HG02610 (cell line): Measurements from ENCODE around the gene NDOR1.
A peak's percentile ranks its signal among the peaks of the same experiment; 100 is the strongest.

Source experiments
- ATAC-seq: cut with Tn5 transposase; IDR thresholded peaks from one replicate; pipeline ENCODE4 v1.9.1; 2021; ENCODE audit warnings: mild to moderate bottlenecking, moderate library complexity; ENCODE audit not compliant: unreplicated experiment

NDOR1 gene

GRCh38 chr9:137198051-137198901, 7.2 kb upstream of the NDOR1 start:
- ATAC-seq: no peak

DNA sequence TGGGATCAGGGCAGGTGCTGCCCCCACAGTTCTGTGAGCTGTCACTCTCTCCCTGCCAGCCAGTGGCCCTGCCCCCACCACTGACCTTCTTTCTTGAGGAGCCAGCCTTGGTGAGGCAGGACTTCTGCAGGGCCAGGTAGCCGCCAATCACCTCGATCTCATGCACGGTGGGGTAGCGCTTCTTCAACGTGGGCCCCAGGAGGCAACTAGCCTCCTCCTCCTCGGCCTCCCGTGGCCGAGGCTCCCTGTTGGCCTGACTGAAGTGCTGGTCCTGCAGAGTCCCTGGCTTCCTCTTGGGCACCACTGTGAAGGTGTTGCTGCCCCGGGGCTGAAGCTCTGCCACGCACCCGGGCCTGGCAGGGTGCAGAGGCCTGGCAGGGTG, 6.6 kb upstream of the NDOR1 start:
- ATAC-seq: no peak

- no peak for ATAC-seq
Observed at GRCh38 chr9:137199411-137200121, 5.9 kb upstream of the NDOR1 start.

DNA sequence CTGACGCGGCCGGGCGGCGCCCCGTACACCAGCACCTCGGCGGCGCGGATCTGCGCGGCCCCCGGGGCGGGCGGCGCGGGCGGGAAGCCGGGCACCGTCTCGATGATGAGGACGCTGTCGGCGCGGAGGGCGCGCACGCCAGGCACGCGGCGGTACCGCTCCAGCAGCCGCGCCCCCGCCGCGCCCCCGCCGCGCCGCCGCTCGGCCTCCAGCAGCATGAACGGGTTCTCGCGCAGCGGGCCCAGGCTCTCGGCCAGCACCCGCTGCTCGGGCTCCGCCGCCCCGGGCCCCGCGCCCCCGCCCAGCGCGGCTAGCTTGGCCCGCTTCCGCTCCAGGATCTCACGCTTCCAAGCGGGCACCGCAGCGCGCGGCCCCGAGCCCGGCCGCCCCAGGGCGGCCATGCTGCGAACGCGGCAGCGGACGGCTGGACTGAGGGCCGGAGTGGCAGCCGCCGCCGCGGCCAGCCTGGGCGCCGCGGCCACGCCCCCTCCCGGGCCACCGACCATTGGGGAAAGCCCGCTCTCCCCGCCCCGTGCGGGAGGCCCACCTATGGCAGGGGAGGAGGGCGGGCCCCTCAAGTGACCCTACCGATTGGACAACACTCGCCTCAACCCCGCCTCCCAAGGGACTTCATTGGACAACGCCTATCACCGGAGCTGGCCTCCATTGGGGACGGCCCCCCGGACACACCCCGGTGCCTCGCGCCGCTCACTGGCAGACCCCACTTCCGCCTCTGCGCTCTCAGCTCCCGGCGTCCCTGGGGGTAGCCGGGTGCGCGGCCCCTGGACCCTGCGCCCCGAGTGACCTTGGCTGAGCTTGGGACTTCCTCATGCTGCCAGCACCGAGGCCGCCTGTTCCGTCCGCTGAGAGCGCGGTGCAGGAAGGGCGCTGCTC, 4.9 kb upstream of the NDOR1 start, which contains the start of gene TPRN:
Gene TPRN (minus strand): TSS at position 431 of the 894 bp plus-strand sequence. CDS start 30 bp downstream, at position 401.
- peak; percentile 86 for ATAC-seq

DNA sequence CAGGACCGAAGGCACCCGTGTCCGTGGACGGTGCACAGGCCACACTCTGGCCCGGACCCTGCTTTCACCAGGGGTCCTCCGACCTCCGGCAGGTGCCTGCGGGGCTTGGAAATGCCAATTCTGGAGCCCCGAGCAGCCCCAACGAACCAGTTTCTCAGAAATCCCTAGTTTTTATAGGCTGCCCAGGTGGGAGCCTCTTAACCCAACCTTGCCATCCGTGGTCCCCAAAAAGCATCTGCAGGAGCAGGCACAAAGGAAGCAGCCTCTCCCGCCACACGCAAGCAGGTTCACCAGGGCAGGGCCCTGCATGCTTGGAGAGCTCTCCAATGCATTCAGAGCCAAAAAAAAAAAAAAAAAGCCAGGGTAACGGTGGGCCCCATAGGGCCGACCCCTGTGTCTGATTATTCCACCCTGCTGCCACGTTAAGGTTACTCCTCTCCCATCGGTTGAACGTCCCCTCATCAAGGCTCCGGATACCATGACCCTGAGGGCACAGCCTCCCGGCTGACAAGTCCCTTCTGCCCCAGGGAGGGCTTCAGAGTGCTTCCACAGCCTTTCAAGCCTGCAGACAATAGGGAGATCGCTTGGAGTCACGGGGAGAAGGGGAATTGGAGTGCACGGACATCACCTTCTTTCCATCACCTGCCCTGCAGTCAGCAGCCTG, 4.2 kb upstream of the NDOR1 start:
- ATAC-seq: no peak

GRCh38 chr9:137202966-137203365, 2.5 kb upstream of the NDOR1 start:
- no peak for ATAC-seq

GRCh38 chr9:137204731-137205125, 772 bp upstream of the NDOR1 start:
- ATAC-seq: no peak

GRCh38 chr9:137206602-137207001, 1.1 kb downstream of the NDOR1 start:
- ATAC-seq: no peak

DNA sequence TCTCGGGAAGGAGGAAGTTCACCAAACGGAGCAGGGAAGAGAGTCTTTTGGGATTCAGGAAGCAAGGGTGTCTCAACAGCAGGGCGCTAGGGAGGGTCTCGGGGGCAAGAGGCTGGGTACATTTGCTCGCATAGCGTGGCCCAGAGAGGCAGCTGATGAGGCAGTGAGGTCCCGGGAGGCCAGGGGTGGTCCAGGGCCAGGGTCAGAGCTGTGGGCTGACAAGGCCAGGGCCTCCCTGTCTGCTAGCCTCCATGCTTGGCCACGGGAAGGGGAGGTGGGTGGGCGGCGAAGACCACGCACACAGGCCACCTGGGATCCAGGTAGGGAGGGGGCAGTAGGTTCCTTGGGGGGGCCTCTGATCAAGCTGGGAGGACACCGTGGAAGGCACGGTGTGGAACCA, 6.0 kb downstream of the NDOR1 start:
- no peak for ATAC-seq

GRCh38 chr9:137212520-137212919, 7.0 kb downstream of the NDOR1 start:
- ATAC-seq: no peak

DNA sequence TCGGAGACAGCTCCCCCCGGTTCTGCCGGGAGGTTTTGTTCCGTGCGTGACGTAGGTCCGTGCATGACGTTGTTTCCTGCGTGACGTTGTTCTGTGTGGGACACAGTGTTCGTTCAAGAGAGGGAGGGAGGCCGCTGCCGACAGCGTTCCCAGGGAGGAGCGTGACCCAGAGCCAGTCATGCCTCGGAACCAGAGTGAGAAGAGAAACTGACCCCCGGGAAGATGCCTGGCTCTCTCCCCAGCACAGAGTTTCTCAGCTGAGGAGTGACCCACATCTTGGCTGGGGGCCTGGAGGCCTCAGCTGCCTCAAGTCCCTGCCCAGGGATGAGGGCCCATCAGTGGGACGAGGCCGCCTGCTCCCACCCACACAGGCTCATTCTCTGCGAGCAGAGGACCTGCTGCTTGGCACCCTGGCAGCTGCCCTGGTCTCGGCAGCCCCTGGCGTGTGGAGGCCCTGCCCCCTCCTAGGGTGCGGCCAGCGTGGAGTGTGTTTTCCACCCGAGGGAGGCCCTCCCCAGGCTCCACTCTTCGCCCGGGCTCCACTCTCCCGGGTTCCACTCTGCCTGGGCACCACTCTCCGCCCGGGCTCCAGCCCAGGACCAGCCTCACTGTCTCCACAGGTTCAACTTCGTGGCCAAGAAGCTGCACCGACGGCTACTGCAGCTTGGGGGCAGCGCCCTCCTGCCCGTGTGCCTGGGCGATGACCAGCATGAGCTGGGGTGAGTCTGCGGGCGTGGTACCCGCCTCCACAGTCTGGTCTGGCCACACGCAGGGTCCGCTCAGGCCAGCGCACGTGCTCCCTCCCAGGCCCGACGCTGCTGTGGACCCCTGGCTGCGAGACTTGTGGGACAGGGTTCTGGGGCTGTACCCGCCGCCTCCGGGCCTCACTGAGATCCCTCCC, 7.9 kb downstream of the NDOR1 start:
- ATAC-seq: no peak

DNA sequence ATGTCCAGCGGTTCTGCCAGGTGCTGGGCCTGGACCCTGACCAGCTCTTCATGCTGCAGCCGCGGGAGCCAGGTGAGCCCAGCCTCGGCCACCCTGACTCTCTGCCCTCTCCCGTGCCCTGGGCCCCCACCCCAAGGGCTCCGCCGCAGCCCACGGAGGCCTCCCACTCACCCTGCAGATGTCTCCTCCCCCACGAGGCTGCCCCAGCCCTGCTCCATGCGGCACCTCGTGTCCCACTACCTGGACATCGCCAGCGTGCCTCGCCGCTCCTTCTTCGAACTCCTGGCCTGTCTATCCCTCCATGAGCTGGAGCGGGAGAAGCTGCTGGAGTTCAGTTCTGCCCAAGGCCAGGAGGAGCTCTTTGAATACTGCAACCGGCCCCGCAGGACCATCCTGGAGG, 9.1 kb downstream of the NDOR1 start:
- ATAC-seq: no peak

- ATAC-seq: no peak
Observed at GRCh38 chr9:137215196-137215986, 9.9 kb downstream of the NDOR1 start.

DNA sequence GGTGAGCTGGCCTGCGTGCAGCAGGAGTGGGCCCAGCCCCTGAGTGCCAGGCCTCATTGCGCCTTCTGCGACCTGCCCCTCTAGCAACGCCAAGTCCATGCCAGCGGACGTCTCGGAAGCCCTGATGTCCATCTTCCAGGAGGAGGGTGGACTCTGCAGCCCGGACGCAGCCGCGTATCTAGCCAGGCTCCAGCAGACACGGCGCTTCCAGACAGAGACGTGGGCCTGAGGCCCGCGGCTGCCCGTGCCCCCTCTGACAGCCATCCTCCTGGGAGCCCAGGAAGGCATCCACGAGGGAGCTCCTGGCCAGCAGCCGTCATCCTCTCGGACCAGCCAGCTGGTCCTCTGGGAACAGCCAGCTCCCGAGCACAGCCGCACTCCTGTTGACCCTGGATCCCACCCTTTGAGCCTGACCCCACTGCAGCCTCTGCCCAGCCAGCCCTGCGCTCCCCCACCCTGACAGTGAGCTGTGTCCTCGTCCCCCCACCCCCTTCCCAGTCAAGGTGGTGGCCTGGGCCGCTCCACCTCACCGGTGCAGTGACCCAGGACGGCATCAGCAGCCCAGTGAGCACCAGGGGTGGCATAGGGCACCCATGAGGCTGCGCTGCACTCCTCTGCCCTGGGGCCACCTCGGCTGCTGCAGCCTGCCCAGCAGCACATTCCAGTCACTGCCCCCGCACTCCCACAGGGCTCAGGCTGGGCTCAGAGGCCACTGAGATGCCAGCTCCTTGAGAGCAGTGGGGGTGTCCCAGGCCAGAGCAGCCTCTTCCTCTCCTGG, 10.9 kb downstream of the NDOR1 start:
- no peak for ATAC-seq

DNA sequence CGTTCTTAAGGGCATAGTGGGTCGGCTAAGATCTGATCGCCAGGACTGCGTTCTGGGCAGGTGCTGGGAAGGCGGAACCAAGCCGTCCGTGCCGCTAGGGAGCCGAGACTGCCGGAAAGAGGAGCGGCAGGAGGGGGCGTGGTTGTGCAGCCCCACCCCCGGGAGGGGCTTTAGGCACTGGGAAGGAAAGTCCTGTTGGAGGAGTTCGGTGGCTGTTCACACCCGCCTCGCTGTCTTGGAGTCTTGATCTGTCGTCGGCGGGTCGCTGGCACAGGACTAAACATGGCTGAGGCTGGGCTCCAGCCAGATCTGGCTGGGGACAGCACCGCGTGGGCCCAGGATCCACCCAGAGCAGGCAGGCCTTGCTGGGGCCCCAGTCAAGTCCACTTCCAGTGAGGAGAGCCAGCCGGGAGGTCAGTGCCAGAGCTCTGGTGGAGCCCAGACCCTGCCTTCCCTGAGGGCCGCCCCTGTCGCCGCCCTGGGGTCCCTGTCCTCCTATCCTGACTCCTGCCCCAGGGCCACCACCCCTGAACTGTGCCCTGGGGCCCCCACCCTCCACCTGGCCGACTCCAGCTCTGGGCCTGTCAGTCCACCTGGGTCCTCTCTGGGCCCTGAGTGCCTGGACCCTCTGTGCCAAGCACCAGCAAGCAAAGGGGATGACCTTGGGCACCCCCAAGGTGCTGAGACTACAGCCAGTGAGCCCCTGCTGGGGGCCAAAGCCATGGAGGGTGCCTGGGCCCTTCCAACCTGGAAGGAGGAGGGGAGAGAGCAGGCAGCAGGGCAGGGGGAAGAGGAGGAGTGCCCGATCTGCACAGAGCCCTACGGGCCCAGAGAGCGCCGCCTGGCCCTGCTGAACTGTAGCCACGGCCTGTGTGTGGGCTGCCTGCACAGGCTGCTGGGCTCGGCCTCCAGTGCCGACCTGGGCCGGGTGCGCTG, 12.0 kb downstream of the NDOR1 start:
- no peak for ATAC-seq

DNA sequence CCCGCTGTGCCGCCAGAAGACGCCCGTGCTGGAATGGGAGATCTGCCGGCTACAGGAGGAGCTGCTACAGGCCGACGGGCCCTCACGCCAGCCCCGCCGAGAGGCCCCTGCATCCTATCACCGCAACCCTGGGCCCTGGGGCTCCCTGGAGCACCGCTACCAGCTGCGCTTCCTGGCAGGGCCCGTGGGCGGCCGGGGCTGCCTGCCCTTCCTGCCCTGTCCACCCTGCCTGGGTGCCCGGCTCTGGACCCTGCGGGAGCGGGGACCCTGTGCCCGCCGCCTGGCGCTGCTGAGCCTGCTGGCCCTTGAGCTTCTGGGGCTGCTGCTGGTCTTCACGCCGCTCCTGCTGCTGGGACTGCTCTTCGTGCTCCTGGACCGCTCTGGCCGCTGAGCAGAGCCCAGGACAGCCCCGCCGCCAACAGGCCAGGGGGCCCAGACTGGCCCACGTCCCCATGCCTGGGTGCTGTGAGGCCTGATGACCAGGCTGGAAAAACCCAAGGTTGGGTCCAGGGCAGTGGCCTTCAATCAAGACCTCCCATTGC, 12.8 kb downstream of the NDOR1 start:
- ATAC-seq: no peak
